Neural cell (in vitro differentiated cells): ENCODE data around the gene ALDH1L1.

Experiments used
- POLR2AphosphoS5 ChIP-seq: IDR thresholded peaks from 2 replicates; pipeline ENCODE4 v1.6.1; 2012
- SMC3 ChIP-seq: fragments of 450-650 bp; conservative IDR thresholded peaks from 2 replicates; pipeline ENCODE4 v1.6.1; 2014; ENCODE audit warnings: antibody characterized with exemption, mild to moderate bottlenecking, moderate library complexity; ENCODE audit not compliant: poor library complexity
- TF ChIP-seq, protein P1 (sequence below): fragments of 450-650 bp; IDR thresholded peaks from 2 replicates; pipeline ENCODE4 v1.5.1; 2014; ENCODE audit warnings: antibody characterized with exemption, mild to moderate bottlenecking, moderate library complexity; ENCODE audit not compliant: poor library complexity, severe bottlenecking

GRCh38 chr3:126100634-126101301, 79.6 kb downstream of the ALDH1L1 start:
- TF ChIP-seq, protein P1, sequence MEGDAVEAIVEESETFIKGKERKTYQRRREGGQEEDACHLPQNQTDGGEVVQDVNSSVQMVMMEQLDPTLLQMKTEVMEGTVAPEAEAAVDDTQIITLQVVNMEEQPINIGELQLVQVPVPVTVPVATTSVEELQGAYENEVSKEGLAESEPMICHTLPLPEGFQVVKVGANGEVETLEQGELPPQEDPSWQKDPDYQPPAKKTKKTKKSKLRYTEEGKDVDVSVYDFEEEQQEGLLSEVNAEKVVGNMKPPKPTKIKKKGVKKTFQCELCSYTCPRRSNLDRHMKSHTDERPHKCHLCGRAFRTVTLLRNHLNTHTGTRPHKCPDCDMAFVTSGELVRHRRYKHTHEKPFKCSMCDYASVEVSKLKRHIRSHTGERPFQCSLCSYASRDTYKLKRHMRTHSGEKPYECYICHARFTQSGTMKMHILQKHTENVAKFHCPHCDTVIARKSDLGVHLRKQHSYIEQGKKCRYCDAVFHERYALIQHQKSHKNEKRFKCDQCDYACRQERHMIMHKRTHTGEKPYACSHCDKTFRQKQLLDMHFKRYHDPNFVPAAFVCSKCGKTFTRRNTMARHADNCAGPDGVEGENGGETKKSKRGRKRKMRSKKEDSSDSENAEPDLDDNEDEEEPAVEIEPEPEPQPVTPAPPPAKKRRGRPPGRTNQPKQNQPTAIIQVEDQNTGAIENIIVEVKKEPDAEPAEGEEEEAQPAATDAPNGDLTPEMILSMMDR = no peak
- TF ChIP-seq POLR2AphosphoS5 (no peak), SMC3 (no peak)
